ENCODE measurements around the gene AMOT.

Gene AMOT

DNA sequence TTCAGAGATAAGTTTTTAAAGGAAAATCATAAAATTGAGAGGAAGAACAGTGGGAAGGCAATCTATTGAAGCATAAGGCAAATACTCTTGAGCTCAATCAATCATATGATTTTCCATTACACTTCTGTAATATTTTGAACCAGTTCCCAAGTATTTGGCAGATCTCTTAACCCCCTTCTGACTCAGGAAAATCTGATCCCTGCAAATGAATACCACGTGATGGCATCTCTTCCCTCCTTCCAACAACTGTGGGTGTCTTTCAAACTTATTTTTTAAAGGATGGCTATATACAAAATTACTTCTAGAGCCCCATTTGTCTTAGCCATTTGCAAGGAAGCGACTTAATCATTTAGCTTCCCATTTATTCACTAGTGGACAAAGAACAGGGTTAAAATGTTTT, 41.9 kb downstream of the AMOT start:
- DNase-seq: no peak

DNA sequence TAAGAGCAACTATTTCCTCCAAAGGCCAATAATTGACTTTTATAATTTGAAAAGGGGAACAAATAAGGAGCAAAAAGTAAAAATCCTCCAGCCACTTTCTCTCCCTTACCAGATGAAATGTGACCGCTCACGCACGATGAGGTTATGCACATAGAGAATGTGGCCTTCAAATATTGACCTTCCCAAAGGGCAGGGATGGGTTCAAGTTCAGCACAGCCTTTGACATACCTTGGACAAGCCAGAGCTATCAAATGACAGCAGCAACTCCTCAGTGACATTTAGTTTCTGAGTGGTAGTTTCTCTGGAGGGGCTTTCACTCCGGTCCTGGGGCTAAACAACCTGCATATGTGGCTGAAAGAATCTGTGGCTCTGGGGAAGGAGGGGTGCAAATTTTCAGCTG, 50.7 kb downstream of the AMOT start:
- no peak for DNase-seq

DNA sequence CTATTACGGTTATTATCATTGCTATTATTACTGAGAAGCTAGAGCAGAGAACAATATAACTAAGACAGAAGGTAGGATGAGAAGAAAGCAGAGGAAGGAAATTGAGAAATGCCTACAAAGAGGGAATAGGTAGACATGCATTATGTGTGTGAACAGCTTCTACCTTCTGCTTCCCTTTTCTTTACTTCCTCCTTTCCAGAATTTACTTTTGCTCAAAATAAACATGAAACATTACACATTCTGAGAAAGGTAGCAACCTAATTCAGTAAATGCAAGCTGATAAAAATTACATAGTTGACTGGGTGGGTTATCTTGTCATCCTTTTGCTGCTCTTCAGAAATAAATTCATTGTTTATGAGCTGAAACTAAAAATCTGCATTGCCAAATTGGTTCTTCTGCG, 54.6 kb downstream of the AMOT start:
- DNase-seq: no peak

DNA sequence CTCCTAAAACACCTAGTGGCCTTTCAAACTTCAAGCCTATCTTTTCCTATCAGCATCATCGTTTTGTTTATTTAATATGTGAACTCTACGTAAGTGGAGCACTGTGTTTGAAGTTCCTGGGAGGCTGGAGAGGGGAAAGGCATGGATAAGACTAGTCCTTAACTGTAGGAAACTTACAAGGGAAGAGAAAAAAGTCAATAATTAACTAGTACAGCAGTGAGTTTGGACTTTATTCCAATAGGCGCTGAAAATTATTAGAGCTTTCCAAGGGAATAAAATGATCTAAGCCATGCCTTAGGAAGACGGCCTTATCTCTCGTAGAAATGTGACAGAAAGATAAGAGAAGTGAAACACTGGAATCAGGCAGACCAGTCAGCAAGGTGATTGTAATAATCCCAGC, 55.3 kb downstream of the AMOT start:
- DNase-seq: no peak

DNA sequence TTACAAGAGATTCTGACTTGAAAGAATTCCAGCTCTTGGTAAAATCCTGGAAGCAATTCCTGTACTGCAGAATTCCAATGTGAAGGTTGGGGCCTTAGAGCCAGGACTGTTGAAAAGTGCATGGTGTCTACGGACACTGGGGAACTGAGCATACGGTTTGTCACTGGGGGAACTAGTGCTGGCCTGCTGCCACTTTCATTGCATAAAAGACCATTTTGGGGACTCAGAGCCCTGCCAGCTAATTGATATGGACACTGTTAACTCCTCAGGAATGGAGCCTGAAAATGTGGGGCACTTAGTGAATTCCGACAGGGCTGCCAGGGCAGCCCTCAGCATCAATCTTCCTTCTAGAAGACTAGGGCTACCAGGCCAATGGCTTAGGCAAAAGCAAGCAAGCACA, 55.9 kb downstream of the AMOT start:
- no peak for DNase-seq

DNA sequence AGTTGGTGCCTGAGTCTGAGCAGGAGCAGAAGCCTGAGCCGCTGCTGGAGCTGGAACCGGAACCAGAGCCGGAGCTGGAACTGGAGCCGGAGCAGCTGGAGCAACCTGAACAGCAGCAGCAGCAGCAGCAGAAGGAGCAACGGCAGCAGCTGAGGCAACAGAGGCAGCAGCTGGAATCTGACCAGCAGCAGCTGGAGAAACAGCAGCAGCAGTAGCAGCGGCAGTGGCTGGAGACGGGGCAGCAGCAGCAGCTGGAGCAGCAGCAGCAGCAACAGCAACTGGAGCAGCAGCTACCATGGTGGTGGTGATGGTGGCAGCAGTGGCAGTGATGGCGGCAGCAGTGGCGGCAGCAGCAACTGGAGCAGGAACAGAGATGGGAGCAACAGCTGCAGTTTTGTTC, 61.5 kb downstream of the AMOT start:
- no peak for DNase-seq

DNA sequence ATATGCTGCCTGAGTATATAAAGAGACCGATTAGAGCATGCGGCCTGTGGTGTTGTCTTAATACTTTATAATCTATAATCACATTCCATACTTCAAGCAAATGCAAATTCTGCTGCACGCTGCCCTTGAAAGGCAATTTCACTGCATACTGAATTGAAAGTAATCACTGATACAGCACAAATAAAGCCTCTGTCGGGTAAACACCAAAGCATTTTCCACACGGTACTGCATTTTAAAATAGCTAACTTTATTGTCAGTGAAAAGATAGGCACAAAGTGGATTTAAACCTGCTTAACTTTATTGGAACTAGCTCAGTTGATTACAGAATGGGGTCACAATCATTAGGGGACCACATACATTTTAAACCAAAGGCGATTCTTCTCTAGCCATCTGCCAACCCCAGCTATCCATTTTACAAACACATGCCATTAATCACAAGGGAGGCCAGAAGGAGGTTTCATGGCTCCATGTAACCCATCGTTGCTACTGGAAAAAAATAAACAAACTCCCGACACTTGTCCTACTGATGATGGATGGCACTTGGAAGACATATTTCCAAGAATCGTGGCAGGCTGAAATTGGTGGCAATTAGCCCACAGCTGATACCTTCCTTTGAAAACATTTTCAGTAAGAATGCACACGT, 65.9 kb downstream of the AMOT start:
- DNase-seq: no peak

DNA sequence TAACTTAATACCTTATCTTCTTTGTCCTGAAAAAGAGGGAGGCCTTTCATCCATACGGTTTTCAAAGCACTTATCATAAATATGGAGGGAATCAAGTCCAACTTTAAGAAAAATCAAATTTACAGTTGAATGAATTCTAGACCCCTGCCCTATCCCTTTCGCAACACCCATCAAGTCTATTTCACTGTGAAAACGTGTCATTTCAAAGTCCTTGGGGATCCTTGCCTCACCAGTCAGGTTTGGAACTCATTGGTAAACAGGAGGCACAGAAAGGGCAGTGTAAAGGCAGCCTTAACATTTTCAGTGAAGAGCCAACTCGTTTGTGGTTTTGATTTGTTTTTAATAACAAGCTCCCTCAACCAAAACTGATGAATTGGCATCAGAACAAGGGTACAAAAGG, 66.5 kb downstream of the AMOT start:
- DNase-seq: no peak

DNA sequence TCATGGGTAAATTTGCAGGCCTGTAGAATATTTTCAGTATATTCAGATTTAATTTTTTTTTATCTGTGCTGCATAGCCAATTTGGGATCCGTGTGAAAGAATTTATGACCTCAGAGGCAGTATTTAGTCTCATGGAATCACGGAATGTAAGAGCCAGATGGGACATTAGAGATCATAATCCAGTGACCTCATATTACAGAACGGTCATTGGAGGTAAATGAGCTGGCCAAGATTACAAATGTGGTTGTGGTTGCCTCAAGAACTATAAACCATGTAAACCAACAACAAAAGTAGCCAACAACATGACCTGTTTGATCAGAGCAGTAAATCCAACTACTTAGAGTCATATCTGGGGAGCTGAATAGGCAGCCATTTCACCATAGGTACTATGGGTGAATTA, 71.6 kb downstream of the AMOT start:
- DNase-seq: no peak

DNA sequence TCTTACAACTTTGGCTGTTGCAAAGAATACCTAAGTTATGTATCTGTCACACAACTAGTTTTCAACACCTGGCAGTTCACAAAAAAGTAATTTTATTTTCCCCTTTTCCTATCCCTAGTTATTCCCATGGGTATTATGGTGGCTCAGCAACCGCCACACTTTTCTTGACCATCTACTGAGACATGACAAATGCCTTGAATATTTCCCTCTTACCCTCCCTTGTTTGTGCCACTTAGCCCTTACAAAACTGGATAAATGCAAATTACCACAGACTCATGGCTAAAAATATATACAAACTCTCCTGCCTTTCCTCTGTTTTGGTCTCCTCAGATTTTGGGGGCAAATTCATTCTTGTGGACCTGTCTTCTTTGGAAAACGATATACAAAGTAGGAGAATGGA, 72.1 kb downstream of the AMOT start:
- no peak for DNase-seq

DNA sequence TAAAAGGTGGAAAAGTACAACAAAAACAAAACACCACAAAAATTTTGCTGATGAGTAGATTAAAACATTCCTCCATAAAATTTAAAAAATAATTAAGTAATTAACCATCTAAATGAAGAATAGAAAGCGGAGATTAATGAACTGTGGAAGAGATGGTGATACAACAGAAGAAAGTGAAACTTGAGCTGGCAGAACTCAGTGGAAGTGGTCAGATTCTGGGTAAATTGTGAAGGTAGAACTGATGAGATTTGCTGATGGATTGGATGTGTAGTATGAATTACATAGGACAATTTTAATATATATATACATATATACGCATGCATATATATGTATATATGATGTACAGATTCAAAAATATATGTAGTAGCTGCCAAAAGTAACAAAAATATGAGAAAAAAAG, 73.9 kb downstream of the AMOT start:
- DNase-seq: no peak

DNA sequence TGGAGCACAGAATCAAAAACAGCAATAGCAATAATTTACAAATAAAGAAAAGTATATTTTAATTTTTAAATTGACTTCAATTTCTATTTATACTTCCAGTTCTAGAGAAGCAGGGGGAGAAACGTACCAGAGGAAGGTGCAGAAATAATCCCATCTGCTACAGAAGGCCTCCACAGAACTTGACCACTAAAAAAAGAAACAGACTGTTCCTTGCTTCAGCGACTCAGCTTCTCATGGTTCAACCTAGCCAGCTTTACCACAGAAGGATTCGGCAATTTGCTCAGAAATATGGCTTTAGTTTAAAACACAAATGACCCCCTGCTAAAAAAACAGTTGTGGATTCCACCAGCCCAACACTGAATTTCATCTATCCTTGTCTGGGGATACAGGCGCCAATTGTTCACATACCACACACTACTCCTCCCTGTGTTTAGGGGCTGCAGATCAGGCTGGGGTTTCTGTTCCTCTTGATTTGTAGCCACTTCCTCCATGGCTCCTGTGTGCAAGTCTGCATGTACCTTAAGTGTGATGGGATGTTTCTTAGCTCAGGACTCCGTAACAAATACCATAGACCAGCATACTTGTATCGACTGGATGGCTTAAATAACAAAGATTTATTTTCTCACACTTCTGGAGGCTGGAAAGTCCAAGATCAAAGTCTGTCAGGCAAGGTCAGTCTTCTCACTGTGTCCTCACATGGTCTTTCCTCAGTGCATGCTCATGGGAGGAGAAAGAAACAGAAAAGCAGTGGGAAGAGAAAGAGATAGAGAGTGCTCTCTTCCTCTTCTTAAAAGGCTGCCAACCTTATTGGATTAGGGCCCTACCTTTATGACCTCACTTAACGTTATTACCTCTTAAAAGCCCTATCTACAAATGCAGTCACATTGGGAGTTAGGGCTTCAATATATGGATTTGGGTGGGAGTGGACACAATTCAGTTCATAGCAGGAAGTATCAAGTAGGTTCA, 79.1 kb downstream of the AMOT start:
- no peak for DNase-seq

DNA sequence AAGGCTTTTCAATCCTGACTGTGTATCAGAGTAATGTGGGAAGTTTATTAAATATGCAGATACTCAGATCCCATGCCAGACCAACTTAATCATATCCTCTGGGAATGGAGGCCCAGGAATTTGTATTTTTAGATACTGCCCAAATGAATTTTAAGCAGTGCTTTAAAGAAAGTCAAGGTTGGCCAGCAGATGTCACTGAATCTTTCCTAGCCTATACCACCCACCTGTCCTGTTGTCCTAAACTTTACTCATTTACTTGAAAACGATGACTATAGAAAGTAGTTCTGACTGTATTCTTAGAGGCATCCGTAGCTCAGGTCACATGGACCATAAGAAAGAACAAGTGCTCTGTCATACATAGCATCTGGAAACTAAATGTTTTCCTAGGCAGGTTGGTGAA, 79.9 kb downstream of the AMOT start:
- DNase-seq: no peak

DNA sequence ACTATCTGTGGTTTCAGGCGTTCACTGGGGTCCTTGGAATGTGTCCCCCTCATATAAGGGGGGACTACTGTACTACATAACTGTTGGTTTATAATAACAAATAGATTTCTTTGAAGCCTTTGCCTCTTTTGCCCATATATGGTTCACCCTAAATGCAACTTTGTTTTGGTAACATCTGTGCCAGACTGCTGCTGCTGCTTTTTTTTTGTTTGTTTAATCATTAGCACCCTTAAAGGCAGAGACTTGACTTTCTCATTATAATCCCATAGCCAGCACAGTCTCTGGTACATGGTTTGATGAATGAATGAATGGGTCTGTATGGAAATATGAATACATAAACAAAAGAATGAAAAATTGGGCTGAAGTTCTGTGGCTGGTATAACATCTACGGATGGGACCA, 80.7 kb downstream of the AMOT start:
- DNase-seq: no peak

DNA sequence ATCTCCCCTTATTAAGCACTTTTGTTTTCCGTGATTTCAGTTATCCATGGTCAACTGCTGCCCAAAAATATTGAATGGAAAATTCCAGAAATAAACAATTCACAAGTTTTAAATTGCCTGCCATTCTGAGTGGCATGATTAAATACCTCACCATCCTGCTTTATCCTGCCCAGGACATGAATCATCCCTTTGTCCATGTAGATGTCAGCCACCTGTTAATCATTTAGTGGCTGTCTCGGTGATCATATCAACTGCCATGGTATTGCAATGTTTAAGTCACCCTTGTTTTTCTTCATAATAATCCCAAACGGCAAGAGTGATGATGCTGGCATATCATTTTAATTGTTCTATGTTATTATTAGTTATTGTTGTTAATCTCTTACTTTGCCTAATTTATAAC, 81.1 kb downstream of the AMOT start:
- DNase-seq: no peak

DNA sequence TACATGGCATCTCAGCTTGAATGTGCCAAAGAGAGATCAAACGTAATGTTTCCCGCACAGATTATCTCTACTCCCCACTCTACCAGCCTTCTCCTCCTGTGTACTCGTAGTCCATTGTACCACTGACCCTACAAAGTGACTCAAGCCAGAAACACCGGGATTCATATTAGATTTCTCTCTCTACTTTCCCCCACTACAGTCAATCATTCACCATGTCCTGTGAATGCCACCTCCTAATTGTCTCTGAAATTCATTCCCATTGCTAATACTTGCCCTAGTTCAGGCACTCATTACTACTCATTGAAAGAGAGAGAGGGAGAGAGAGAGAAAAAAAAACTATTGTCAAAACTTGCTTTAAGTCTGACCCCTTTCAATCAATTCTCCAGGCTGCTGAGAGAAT, 82.7 kb downstream of the AMOT start:
- no peak for DNase-seq

DNA sequence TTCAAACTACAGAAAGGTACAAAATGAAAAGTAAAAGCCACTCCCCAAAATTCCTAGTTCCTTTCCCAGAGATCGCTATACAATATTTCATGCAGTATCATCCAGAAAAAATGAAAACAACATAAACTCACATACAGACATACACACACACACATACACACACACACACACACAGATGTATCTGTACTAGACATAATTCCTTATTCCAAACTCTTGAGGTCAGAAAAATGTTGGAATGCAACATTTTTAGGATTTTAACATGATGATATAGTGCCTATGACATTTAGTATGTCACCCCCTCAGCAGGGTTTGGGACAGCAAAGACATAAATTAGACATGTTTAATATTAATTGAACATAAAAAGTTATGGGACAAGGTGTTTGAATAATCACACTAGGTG, 87.5 kb downstream of the AMOT start:
- DNase-seq: no peak

DNA sequence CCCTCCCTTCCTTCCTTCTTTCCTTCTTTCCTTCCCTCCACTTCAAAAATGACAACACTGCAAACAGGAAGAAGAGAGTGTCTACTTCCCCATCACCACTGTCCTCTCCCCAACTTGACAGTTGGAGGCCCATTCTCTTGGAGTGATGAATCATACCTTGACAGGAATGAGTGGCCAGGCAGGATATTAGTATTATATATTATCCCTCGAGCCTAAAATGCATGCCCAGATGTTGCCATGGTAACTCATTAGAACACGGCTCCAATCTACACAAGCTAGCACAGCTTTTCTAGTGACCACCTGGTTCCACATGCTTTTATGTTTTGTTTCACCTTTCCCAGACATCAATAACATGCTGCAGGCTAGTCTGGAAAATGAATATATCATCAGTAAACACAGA, 89.6 kb downstream of the AMOT start:
- no peak for DNase-seq

DNA sequence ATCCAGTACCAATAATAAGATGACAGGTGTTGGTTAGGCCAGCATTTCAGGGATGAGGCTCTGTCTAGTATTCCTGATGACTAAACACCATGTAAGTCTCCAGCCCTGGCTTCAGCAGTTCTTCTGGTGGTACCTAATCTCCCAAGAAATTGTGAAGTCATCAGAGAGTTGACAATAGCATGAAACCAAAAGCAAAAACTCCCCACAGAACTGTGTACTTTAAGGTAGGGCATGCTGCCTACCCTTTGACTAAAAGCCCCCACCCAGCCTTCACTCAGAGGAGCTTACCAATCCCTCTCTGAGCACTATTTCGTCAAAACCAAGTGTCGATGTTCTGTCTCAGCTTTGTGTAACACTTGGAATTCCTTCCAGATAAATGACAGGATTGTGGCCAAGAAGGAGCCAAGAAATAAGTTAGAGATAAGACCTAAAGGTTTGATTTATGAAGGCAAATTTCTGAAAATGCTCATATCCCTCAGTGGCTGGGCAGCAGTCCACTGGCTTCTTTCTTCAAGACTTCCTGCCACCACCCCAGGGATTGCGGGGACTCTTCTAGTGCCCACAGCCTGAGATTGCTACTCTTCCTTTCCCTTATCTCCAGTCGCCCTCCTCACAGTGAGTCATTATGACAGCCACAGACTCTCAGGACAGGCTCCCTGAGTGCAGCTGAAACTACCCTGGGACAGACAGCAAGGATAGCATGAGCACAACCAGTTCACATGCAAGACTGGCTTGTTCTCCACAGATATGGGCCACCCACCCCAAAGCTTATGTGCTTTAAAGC, 93.6 kb downstream of the AMOT start:
- no peak for DNase-seq

DNA sequence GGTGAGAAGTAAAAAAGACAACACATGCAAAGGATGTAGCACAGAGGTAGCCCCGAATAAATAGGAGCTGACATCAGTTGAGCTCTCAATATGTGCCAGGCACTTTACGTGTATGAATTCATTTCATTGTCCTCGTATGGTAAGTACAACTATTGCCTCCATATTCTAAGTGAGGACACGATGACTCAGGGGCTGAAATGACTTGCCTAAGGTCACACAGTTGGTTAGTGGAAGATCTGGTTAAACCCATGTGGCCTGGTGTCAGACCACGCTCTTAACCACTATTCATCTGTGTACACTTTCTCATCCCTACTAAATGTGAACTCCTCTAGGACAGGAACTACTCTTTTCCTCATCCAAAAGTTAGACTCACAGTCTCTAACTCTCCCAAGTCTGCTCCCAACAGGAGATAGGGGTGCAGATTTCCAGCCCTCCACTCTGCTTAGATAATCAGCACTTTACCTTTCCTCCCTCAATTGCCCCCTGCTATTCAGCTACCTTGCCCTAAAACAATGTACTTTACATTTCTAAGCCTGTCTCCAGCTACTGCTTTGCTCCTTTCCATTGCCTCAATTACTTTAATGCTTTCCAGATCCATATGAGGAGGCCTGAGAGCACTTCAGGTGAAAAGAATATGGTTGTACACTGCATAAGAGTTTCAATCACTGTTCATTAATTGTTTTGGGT, 102.1 kb downstream of the AMOT start:
- DNase-seq: no peak

DNA sequence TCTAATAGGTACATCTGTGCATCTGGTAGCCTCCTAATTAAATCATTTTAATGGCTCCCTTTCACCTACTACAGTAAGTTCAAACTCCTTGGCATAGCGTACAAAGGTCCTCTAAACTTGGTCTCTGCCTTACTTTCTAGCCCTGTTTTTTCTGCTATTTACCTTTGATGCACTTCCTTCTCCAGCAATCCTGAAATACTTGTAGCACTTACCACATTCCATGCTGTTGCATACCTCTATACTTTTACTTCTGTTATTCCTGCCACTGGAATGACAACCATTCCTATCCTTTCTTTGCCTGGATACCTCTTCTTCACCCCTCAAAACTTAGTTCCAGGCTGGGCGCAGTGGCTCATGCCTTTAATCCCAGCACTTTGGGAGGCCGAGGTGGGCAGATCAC, 104.3 kb downstream of the AMOT start:
- no peak for DNase-seq

DNA sequence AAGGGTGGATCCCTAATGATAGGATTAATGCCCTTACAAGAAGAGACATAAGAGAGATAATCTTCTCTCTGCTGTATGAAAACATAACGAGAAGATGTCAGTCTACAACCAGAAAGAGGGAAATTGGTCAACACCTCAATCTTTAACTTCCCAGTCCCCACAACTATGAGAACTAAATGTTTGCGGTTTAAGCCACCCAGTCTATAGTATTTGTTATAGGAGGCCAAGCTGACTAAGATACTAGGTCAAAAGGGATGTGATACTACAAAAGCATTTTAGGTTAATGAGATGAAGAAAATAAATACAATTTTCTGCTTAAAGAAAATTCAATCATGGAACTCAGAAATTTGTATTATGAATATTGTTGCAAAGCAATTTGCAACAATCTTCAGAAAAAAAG, 105.5 kb downstream of the AMOT start:
- no peak for DNase-seq

DNA sequence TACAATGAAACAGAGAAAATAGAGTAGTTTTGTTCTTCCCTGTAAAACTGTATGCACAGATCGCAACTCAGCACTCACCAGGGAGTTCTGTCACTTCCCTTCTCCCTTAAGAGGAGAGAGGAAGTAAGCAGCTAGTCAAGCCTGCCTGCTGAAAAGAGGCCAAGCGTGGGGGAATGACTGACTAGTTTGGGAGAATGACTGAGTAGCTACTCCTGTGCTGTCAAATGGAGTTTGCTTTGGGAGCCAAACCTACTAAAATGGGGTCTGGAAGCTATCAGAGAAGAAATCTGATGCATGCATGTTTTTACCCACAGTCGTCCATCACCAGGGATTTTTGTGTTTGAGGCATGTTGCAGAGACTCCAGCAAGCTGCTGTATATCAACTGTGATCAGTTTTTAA, 106.3 kb downstream of the AMOT start:
- DNase-seq: no peak
